ENCODE data around the gene GABRQ.

GRCh38 chrX:152656890-152657289 is 19.2 kb downstream of the GABRQ start:
- no peak for TF ChIP-seq FOXM1 (IDR thresholded peaks at IDR 0.05; ENCODE audit: borderline replicate concordance)
- no peak for TF ChIP-seq SP1 (IDR thresholded peaks at IDR 0.05)
- no peak for TF ChIP-seq SUZ12 (IDR thresholded peaks at IDR 0.05)
- no peak for TF ChIP-seq ELF4 (IDR thresholded peaks at IDR 0.05)
- TF ChIP-seq HDGF (IDR thresholded peaks at IDR 0.05; ENCODE audit: borderline replicate concordance) = no peak
- TF ChIP-seq LEF1 (IDR thresholded peaks at IDR 0.05; ENCODE audit: borderline replicate concordance) = no peak
- no peak for TF ChIP-seq ARNT (IDR thresholded peaks at IDR 0.05)
- no peak for TF ChIP-seq TARDBP (IDR thresholded peaks at IDR 0.05)
- no peak for TF ChIP-seq BHLHE40 (IDR thresholded peaks at IDR 0.05; ENCODE audit: borderline replicate concordance)
- TF ChIP-seq FOXK2 (IDR thresholded peaks at IDR 0.05) = no peak
- TF ChIP-seq CTBP1 (IDR thresholded peaks at IDR 0.05; ENCODE audit: borderline replicate concordance) = no peak
- no peak for TF ChIP-seq NFRKB (IDR thresholded peaks at IDR 0.05)
